ES-I3 (cell line): Measurements from ENCODE around the gene FBN1.

Experiments
- H3K36me3 ChIP-seq: 2 replicates; pipeline ENCODE4 v1.6.1; 2013; ENCODE audit warnings: mild to moderate bottlenecking, low read length, control low read depth, moderate library complexity; ENCODE audit not compliant: insufficient read depth
- H3K4me1 ChIP-seq: 2 replicates; pipeline ENCODE4 v1.6.1; 2013; ENCODE audit warnings: mild to moderate bottlenecking, control low read depth, low read length; ENCODE audit not compliant: insufficient read depth
- H3K9ac ChIP-seq: 2 replicates; pipeline ENCODE4 v1.6.1; 2013; ENCODE audit warnings: low read depth, mild to moderate bottlenecking, low read length, moderate library complexity
- H3K9me3 ChIP-seq: 2 replicates; pipeline ENCODE4 v1.6.1; 2013; ENCODE audit warnings: mild to moderate bottlenecking, low read length, moderate library complexity; ENCODE audit not compliant: control insufficient read depth, insufficient read depth

Gene FBN1

GRCh38 chr15:48554112-48554511, 91.4 kb downstream of the FBN1 start:
- Histone ChIP-seq H3K4me1 (no peaks in the 10 kb centered on the region), H3K9me3 (no peaks in the 10 kb centered on the region), H3K9ac (no peak overlapping the region), H3K36me3 (no peaks in the 10 kb centered on the region)

GRCh38 chr15:48553559-48553958, 92.0 kb downstream of the FBN1 start:
- no peaks in the 10 kb centered on the region for H3K9me3 ChIP-seq
- no peaks in the 10 kb centered on the region for H3K36me3 ChIP-seq
- H3K9ac ChIP-seq = no peak overlapping the region
- H3K4me1 ChIP-seq = no peaks in the 10 kb centered on the region

- no peak overlapping the region for H3K9ac ChIP-seq
Measured at GRCh38 chr15:48550822-48551525, 94.5 kb downstream of the FBN1 start.

GRCh38 chr15:48548455-48548854, 97.1 kb downstream of the FBN1 start:
- Histone ChIP-seq H3K36me3 (no peaks in the 10 kb centered on the region), H3K4me1 (no peaks in the 10 kb centered on the region), H3K9me3 (no peaks in the 10 kb centered on the region), H3K9ac (no peak overlapping the region)

More at GRCh38 chr15:48550822-48551525, 94.5 kb downstream of the FBN1 start:
- H3K9me3 ChIP-seq = no peaks in the 10 kb centered on the region
- H3K36me3 ChIP-seq = no peaks in the 10 kb centered on the region
- H3K4me1 ChIP-seq = no peaks in the 10 kb centered on the region

- Histone ChIP-seq H3K9me3 (no peaks in the 10 kb centered on the region), H3K4me1 (no peaks in the 10 kb centered on the region), H3K36me3 (no peaks in the 10 kb centered on the region), H3K9ac (no peak overlapping the region)
Measured at GRCh38 chr15:48547286-48547685, 98.2 kb downstream of the FBN1 start.

GRCh38 chr15:48546296-48546695, 99.2 kb downstream of the FBN1 start:
- H3K36me3 ChIP-seq = no peaks in the 10 kb centered on the region
- H3K9ac ChIP-seq = no peak overlapping the region
- no peaks in the 10 kb centered on the region for H3K4me1 ChIP-seq
- H3K9me3 ChIP-seq = no peaks in the 10 kb centered on the region

GRCh38 chr15:48544778-48545177, 100.7 kb downstream of the FBN1 start:
- no peak overlapping the region for H3K9ac ChIP-seq
- no peaks in the 10 kb centered on the region for H3K4me1 ChIP-seq

GRCh38 chr15:48541341-48542278, 103.9 kb downstream of the FBN1 start:
- Histone ChIP-seq H3K4me1 (no peaks in the 10 kb centered on the region), H3K9me3 (no peaks in the 10 kb centered on the region), H3K36me3 (no peaks in the 10 kb centered on the region), H3K9ac (no peak overlapping the region)

More at GRCh38 chr15:48544778-48545177, 100.7 kb downstream of the FBN1 start:
- no peaks in the 10 kb centered on the region for H3K36me3 ChIP-seq
- no peaks in the 10 kb centered on the region for H3K9me3 ChIP-seq

GRCh38 chr15:48540756-48541155, 104.8 kb downstream of the FBN1 start:
- Histone ChIP-seq H3K9ac (no peak overlapping the region), H3K36me3 (no peaks in the 10 kb centered on the region)

GRCh38 chr15:48538941-48539340, 106.6 kb downstream of the FBN1 start:
- no peaks in the 10 kb centered on the region for H3K9me3 ChIP-seq
- no peaks in the 10 kb centered on the region for H3K4me1 ChIP-seq
- no peak overlapping the region for H3K9ac ChIP-seq
- H3K36me3 ChIP-seq = no peaks in the 10 kb centered on the region

More at GRCh38 chr15:48540756-48541155, 104.8 kb downstream of the FBN1 start:
- H3K9me3 ChIP-seq = no peaks in the 10 kb centered on the region
- no peaks in the 10 kb centered on the region for H3K4me1 ChIP-seq

- no peaks in the 10 kb centered on the region for H3K4me1 ChIP-seq
- no peak overlapping the region for H3K9ac ChIP-seq
- no peaks in the 10 kb centered on the region for H3K36me3 ChIP-seq
- H3K9me3 ChIP-seq = no peaks in the 10 kb centered on the region
Measured at GRCh38 chr15:48537271-48538113, 108.0 kb downstream of the FBN1 start.

- Histone ChIP-seq H3K4me1 (no peaks in the 10 kb centered on the region), H3K9ac (no peak overlapping the region), H3K9me3 (no peaks in the 10 kb centered on the region), H3K36me3 (no peaks in the 10 kb centered on the region)
Measured at GRCh38 chr15:48536681-48537091, 108.8 kb downstream of the FBN1 start.

GRCh38 chr15:48533982-48534381, 111.5 kb downstream of the FBN1 start:
- H3K4me1 ChIP-seq = no peaks in the 10 kb centered on the region
- no peaks in the 10 kb centered on the region for H3K9me3 ChIP-seq
- no peaks in the 10 kb centered on the region for H3K36me3 ChIP-seq
- no peak overlapping the region for H3K9ac ChIP-seq

GRCh38 chr15:48532946-48533345, 112.6 kb downstream of the FBN1 start:
- Histone ChIP-seq H3K36me3 (no peaks in the 10 kb centered on the region), H3K4me1 (no peaks in the 10 kb centered on the region)

More at GRCh38 chr15:48532946-48533345, 112.6 kb downstream of the FBN1 start:
- no peak overlapping the region for H3K9ac ChIP-seq
- H3K9me3 ChIP-seq = no peaks in the 10 kb centered on the region
